CD4-positive, alpha-beta T cell treated with Interleukin-2 at 100 ng/mL for 4 hours (primary cell): ENCODE measurements around the gene WDR4.
A peak's percentile ranks its signal among the peaks of the same experiment; 100 is the strongest.
"Not testable (repeated sequence)": the region's sequence is repeated elsewhere in the genome, so short reads cannot be mapped to it uniquely, and the experiment has no call there.

Experiments used
- DNase-seq: peaks from one replicate; pipeline ENCODE4 v3.0.0-alpha.2; 2020; ENCODE audit warnings: low spot score

Gene WDR4

GRCh38 chr21:42878993-42879787, at the start of gene WDR4:
TSS of gene WDR4 (minus strand) at chr21:42879539. CDS start at chr21:42879495, 44 bp downstream.
- peak; percentile 98 for DNase-seq

GRCh38 chr21:42927474-42928200, 48.3 kb upstream of the WDR4 start:
- not testable (repeated sequence) for DNase-seq

GRCh38 chr21:42925114-42925926, 46.0 kb upstream of the WDR4 start, which contains the start of gene ERVH48-1:
TSS of gene ERVH48-1 (minus strand) at chr21:42925630. CDS start at chr21:42919006, 6,624 bp downstream.
- no peak for DNase-seq

GRCh38 chr21:42924433-42924751, 45.1 kb upstream of the WDR4 start:
- no peak for DNase-seq

GRCh38 chr21:42923553-42924432, 44.5 kb upstream of the WDR4 start:
- DNase-seq: peak; percentile 74

- DNase-seq: no peak
These were observed 43.6 kb upstream of the WDR4 start for GRCh38 chr21:42922918-42923317.

GRCh38 chr21:42921927-42922326, 42.6 kb upstream of the WDR4 start:
- DNase-seq: no peak

GRCh38 chr21:42918291-42918690, 39.0 kb upstream of the WDR4 start:
- no peak for DNase-seq

- no peak for DNase-seq
These were observed 34.1 kb upstream of the WDR4 start for GRCh38 chr21:42913476-42913875.

- not testable (repeated sequence) for DNase-seq
These were observed 32.6 kb upstream of the WDR4 start for GRCh38 chr21:42911920-42912319.

GRCh38 chr21:42908484-42908883, 29.1 kb upstream of the WDR4 start:
- not testable (repeated sequence) for DNase-seq

GRCh38 chr21:42906233-42906632, 26.9 kb upstream of the WDR4 start:
- DNase-seq: no peak

- DNase-seq: no peak
These were observed 25.9 kb upstream of the WDR4 start for GRCh38 chr21:42905195-42905594.

GRCh38 chr21:42903817-42904216, 24.5 kb upstream of the WDR4 start:
- no peak for DNase-seq

GRCh38 chr21:42900446-42900845, 21.1 kb upstream of the WDR4 start:
- DNase-seq: no peak

GRCh38 chr21:42892931-42893755, 13.8 kb upstream of the WDR4 start, which contains the start of gene NDUFV3:
TSS of gene NDUFV3 (plus strand) at chr21:42893309. CDS start at chr21:42893334, 25 bp downstream.
- DNase-seq: peak; percentile 100

- no peak for DNase-seq
These were observed 13.2 kb upstream of the WDR4 start for GRCh38 chr21:42892582-42892930.

- DNase-seq: no peak
These were observed 8.0 kb upstream of the WDR4 start for GRCh38 chr21:42887326-42887725.

GRCh38 chr21:42883921-42884320, 4.6 kb upstream of the WDR4 start:
- no peak for DNase-seq

GRCh38 chr21:42880352-42880751, 1.0 kb upstream of the WDR4 start:
- DNase-seq: no peak

GRCh38 chr21:42878678-42878992, 704 bp downstream of the WDR4 start:
- DNase-seq: no peak
